SKM-1 treated with dmso at 0.1 percent for 144 hours (cell line): ENCODE measurements around the gene HDGFL2.
A peak's percentile ranks its signal among the peaks of the same experiment; 100 is the strongest.
"Not testable (repeated sequence)": the region's sequence is repeated elsewhere in the genome, so short reads cannot be mapped to it uniquely, and the experiment has no call there.

Experiments used
- DNase-seq: peaks from one replicate; lab custom pipeline; 2025; ENCODE audit not compliant: unreplicated experiment; lab: John Stamatoyannopoulos, UW

The HDGFL2 gene

GRCh38 chr19:4511300-4512054 lies 39.4 kb downstream of the HDGFL2 start:
- DNase-seq, result no peak

DNA sequence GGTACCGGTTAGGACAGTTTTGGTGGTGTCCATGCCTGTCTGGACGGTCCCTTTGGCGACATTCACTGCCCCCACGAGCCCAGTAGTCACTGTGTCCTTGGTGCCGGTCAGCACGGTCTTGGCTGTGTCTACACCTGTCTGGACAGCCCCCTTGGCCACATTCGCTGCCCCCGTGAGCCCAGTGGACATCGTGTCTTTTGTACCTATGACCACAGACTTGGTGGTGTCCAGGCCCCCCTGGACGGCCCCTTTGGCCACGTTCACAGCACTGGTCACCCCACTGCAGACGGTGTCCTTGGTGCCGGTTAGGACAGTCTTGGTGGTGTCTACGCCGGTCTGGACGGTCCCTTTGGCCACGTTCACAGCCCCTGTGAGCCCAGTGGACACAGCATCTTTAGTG lies 40.0 kb downstream of the HDGFL2 start:
- no peak for DNase-seq

DNA sequence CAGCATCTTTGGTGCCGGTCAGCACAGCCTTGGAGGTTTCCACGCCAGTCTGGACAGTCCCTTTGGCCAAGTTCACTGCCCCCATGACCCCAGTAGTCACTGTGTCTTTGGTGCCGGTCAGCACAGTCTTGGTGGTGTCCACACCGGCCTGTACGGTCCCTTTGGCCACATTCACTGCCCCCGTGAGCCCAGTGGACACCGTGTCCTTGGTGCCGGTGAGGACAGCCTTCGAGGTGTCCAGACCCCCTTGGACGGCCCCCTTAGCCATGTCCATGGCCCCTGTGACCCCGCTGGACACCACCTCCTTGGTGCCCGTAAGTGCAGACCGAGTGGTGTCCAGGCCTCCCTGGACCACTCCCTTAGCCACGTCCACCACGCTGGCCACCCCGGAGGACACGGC lies 41.2 kb downstream of the HDGFL2 start:
- DNase-seq, result no peak

- no peak for DNase-seq
These were observed 43.6 kb downstream of the HDGFL2 start for GRCh38 chr19:4515732-4516131.

- DNase-seq, result no peak
These were observed 44.3 kb downstream of the HDGFL2 start for GRCh38 chr19:4516199-4516938.

GRCh38 chr19:4516939-4517300 lies 44.8 kb downstream of the HDGFL2 start:
- DNase-seq, result no peak

GRCh38 chr19:4517451-4518057 lies 45.5 kb downstream of the HDGFL2 start:
- no peak for DNase-seq

DNA sequence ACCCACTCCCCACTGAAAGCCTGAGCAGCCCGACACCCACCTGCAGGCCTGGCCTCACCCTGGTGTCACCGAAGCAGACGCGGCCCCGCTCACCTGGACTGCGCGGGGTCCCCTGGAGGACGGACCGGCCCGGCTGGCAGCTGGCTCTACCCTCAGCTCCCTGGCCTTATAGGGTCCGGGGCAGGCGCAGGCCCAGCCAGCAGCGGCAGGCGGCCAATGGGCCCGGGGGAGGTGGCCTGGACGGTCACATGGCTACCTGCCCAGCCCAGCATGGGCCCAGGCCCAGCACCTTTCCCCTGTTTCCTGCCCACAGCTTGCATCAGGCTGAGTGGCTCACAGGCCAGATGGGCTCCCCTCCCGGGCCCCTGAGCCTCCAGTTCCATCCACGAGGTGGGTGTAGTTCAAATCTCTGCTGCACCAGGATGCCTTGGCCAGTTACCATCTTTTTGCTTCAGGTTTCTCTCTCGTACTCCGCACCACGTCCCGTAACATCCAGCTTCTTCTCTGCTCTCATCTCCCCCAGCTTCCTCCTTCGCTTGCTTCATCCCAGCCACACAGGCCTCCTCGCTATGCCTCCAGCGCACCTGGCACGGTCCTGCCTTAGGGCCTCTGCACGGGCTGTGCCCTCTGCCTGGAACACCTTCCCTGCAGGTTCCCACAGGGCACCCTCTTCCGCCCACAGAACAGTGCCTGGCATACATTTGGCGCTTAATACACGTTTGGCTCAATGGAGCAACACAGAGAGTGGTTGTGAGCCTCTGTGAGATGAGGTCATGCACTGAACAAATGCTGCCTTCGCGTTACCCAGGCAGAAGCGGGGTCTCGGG lies 46.5 kb downstream of the HDGFL2 start, which contains the start of gene PLIN4:
TSS of gene PLIN4 (minus strand) at position 142 of the 827 bp plus-strand sequence. CDS start 214 bp downstream, outside the sequence.
- no peak for DNase-seq

- DNase-seq, result no peak
These were observed 47.0 kb downstream of the HDGFL2 start for GRCh38 chr19:4519172-4519496.

DNA sequence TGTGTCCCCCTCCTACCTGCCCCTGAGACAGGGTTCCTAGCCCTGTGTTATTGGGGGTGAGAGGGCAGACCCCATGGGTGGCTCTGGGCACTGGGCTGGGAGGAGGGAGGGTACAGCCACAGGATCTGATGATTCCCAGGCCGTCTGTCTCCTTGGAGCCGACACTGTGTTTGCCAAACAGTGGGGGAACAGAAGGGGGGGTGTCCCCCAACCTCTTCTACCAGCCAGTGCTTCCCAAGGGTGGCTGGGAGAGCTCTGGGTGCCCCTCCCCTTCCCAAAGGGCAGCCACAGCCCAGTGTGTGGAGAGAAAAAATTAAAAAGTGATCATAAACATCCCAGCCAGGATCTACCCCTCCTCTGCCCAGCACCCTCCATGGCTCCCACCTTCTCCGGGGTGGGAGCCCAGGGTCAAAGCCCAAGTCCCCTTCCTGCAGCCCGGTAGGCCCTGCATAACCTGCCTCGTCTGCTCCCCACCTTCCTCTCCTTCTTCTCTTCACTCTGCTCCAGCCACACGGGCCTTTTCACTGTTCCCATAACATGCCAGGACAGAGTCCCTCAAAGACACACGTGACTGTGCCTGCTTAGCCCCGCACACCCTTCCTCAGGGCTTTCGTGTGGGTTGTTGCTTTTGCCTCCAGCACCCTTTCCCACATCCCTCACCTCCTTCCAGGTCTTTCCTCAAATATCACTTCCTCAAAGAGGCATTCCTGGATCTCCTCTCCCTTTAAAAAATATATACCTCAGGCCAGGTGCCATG lies 47.6 kb downstream of the HDGFL2 start:
- no peak for DNase-seq

DNA sequence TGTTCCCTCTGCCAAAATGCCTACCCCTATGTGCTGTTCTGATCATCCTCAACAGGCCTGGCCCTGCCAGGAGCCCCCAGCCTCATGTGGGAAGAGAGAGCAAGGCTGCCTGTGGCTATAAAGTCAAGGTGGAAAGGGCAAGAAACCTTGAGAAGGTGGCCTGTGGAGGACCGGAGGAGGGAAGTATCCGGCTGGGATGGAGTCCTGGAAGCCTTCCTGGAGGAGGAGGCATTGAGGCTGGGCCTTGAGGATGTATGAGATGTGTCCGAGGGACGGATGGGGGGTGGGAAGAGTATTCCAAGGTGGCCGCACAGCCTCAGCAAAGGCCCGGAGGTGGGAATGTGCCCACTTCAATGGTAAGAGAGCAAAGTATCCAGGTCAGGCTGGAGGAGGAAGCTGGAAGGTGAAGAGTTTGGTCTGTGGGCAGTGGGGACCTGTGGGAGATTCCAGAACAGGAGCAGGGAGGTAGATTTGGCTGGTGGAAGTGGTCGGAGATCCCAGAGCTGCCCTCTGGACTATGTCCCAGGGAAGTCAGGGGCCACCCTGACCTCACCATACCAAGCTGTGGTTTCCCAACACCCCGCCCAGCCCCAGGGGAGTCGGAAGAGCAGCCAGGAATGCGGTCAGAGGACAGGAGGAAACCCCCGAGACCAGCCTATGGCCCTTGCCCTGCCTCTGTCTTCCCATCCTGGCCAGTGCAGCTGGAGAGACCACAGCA lies 49.2 kb downstream of the HDGFL2 start:
- DNase-seq, result no peak

DNA sequence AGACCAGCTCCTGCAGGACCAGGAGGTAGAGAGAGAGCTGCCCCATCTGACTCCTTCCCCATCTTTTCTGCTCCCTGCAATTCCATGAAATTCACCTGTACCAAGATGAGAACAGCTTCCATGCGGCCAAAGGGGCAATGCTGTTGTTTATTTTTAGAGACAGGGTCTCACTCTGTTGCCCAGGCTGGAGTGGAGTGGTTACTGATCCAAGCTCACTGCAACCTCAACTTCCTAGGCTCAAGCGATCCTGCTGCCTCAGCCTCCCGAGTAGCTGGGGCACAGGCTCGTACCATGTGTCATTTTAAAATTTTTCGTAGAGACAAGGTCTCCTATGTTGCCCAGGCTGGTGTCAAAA lies 49.8 kb downstream of the HDGFL2 start:
- DNase-seq, result no peak

- DNase-seq, result no peak
These were observed 50.4 kb downstream of the HDGFL2 start for GRCh38 chr19:4522291-4523002.

DNA sequence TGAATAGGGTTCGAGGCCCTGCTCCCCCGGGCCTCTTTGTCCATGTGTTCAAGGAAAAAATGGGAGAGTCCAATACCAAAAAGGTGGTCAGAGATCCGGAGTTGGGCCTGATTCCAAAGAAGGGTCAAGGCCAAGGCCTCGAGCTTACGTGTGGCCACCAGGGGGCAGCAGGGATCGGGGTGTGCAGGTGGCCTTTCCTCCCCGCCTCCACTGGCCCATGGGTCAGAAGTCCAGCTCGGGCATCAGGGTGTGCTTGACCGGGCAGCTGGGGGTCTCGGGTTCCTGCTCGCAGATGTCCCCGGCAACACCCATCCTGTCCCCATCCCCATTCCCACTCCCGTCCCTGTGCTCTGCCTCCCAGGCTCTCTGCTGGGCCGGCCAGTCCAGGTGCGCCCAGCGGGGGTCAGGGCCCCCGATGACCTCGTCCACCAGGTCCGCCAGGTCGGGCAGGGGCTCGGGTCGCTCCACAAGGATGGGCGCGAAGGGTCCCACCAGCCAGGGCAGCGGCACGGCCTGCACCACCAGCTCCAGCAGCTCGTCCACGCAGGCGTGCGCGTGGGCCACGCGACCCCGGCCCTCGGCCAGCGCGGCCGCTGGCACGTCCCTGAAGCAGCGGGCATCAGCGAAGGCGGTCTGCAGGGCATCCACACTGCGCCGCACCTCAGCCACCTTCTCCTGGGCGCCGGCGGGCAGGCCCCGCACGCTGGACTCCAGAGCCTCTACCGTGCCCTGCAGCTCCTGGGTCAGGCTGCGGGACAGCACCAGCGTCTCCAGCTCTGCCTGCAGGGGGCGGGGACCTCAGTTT lies 51.4 kb downstream of the HDGFL2 start:
- peak; percentile 39 for DNase-seq

- DNase-seq, result peak; percentile 50
These were observed 52.9 kb downstream of the HDGFL2 start for GRCh38 chr19:4524808-4525562.

GRCh38 chr19:4525563-4526002 lies 53.5 kb downstream of the HDGFL2 start:
- DNase-seq, result no peak

DNA sequence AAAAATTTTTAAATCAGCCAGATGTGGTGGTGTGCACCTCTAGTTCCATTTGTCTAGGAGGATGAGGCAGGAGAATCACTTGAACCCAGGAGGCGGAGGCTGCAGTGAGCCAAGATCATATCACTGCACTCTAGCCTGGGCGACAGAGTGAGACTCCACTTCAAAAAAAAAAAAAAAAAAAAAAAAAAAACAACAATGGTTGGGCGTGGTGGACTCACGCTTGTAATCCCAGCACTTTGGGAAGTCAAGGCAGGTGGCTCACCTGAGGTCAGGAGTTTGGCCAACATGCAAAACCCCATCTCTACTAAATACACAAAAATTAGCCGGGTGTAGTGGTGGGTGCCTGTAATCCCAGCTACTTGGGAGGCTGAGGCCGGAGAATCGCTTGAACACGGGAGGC lies 55.3 kb downstream of the HDGFL2 start:
- not testable (repeated sequence) for DNase-seq

- no peak for DNase-seq
These were observed 56.7 kb downstream of the HDGFL2 start for GRCh38 chr19:4528843-4529242.
